Activated gamma-delta T cell (primary cell): Measurements from ENCODE around the gene ZBTB46.
A peak's percentile ranks its signal among the peaks of the same experiment; 100 is the strongest.
"Not testable (repeated sequence)": the region's sequence is repeated elsewhere in the genome, so short reads cannot be mapped to it uniquely, and the experiment has no call there.

ENCODE experiments used
- DNase-seq: peaks from one replicate; lab custom pipeline; 2025; lab: John Stamatoyannopoulos, UW
- total RNA-seq, 2 donors: gene quantifications; one replicate each; lab custom pipeline; 2026; lab: John Stamatoyannopoulos, UW

ZBTB46 gene
- 1.8 to 9.1 reads per million in 2 donors for total RNA-seq

DNA sequence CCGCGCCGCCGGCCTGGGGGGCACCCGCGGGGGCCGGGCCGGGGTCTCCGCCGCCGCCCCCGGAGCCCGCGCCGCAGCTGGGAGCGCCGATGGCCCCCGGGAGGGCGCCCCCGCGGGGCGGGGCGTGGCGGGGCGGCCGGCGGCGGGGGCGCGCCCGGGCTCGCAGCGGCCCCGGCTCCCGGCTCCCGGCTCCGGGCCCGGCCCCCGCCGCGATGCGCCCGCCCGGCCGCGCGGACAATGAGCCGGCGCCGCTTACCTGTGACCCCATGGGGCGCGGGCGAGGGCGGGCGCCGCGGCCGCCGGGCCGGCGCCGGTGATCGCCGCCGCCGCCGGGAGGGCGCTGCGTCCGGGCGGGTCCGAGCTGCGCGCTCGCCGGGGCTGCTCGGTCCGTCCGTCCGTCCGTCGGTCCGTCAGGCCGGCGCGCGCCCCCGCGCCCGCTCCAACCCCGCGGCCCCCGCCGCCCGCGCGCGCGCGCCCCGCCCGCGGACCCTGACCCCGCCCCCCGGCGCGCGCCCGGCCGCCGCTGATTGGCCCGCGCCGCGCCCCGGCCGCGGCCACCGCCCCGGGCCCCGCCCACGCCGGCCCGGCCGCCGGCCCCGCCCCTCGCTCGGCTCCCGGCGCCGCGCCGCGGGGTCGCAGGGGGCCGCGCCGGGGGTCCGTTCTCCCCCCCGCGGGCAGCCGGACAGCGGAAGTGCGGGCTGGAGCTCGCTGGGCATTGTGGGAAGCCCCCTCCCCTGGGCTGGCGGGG, at the start of gene ZBTB46:
Gene ZBTB46 (minus strand): TSS at position 424 of the 748 bp plus-strand sequence. CDS start 40,507 bp downstream, outside the sequence.
- DNase-seq, result no peak

- no peak for DNase-seq
Measured at GRCh38 chr20:63878899-63879663, 48.0 kb upstream of the ZBTB46 start.

DNA sequence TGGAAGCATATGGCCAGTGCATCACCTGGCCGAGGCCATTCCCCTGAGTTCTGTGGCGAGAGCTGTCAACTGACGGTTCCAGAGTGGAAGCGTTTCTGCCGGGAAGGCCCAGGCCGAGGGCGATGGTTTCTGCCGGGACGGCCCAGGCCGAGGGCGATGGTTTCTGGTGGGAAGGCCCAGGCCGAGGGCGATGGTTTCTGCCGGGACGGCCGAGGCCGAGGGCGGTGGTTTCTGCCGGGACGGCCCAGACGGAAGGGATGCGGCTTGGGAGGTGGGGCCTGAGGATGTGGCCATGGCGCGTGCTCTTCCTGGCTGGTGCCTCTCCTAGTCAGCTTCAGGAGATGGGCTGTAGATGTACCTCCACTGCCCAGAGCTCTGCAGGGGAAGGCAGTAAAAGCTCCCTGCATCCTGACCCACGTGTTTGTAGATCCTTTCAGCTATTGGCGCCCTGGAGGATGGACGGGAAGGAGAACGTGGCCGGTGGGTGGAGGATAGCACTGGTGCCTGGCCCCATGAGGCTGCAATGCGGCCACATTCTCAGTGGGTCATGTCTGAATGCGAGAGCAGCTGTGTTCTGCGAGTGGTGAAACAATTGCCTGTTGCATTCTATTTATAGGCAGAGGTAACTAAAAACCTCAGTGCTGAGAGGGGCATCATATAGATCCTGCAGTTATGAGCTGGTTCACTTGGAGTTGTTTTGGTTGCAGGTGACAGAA, 46.8 kb upstream of the ZBTB46 start:
- DNase-seq, result no peak

DNA sequence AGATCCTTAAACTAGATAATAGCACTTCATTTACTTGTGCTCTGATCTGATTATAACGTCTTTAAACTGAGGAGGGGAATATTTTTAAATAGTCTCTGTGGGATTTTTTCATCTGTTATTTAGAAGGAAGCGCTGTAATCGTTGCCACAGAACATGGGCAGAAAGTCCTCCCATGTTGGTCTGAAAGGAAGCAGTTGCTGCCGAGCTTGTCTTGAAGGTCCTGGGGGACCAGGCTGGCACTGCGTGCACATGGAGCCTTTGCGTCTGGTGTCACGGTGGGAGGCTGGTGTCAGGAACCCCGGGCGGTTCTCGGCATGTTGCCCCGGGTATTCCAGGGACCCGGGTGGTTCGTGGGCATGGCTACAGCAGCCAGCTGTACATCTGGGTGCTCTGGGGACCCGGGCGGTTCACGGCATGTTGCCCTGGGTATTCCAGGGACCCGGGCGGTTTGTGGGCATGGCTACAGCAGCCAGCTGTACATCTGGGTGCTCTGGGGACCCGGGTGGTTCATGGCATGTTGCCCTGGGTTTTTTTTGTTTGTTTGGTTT, 45.5 kb upstream of the ZBTB46 start:
- no peak for DNase-seq

GRCh38 chr20:63874241-63874640, 43.2 kb upstream of the ZBTB46 start:
- DNase-seq, result not testable (repeated sequence)

DNA sequence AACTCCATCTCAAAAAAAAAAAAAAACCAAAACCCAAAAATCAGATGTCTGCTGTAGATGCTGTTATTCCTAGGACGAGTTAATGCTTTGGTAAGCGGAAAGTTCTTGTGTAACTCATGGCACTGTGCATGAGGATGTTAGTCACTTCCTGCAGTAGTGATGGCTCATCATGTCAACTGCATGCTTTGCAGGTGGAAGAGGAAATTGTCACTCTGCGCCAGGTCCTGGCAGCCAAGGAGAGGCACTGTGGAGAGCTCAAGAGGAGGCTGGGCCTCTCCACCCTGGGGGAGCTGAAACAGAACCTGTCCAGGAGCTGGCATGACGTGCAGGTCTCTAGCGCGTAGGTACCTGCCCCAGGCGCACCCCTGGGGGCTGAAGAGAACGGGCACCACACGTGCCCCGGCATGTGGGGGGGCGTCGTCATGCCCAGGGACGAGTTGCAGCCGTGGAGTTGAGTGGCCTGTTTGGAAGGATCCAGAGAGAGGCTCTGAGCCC, 42.5 kb upstream of the ZBTB46 start:
- no peak for DNase-seq

GRCh38 chr20:63868264-63868663, 37.2 kb upstream of the ZBTB46 start:
- no peak for DNase-seq

- not testable (repeated sequence) for DNase-seq
Measured at GRCh38 chr20:63867042-63867441, 36.0 kb upstream of the ZBTB46 start.

DNA sequence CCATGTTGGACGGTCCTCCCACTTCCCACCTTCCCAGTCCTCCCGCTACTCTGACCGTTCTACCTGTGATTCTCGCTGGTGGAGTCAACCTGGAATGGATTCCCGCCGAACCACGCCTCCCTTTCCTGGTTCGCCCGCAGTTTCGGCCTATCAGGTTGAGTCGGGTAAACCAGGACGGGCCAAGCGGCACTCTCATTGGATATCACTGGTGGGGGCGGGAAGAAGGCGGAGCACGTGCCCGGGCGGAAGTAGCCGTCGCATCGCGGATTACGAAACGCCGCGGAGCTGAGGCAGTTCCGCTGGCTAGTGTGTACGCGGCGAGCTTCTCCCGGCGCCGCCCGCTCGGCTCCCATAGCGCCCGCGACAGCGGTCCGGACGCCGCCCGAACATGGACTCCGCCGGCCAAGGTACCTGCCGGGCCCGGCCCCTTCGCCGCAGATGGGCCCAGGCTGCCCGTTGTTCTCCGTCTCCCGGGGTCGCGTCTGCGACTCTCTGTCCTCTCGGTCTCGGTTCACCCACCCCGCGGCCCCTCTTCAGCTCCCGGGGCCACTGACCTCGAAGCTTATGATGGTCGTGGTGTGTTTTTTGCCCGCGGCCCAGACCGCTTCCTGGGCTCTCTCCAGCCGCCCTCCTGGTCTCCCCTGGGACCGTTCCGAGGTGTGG, 34.0 kb upstream of the ZBTB46 start, which contains the start of gene TPD52L2:
Gene TPD52L2 (plus strand): TSS at position 293 of the 663 bp plus-strand sequence. CDS start 96 bp downstream, at position 389.
- DNase-seq, result peak; percentile 84

DNA sequence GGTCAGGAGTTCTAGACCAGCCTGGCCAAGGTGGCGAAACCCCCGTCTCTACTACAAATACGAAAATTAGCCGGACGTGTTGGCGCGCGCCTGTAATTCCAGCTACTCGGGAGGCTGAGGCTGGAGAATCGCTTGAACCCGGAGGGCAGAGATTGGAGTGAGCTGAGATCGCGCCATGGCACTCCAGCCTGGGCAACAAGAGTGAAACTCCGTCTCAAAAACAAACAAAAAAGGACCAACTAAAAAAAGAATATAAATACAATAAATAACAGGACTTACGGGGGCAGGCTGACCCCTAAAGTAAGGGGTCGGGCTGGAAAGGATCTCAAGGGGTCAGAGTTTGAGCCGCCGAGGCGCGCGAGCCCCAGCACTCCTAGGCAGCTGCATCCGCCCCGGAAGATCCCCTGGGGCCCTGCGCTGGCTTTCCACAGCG, 33.5 kb upstream of the ZBTB46 start:
- no peak for DNase-seq

GRCh38 chr20:63863798-63864544, 32.9 kb upstream of the ZBTB46 start:
- peak; percentile 67 for DNase-seq

DNA sequence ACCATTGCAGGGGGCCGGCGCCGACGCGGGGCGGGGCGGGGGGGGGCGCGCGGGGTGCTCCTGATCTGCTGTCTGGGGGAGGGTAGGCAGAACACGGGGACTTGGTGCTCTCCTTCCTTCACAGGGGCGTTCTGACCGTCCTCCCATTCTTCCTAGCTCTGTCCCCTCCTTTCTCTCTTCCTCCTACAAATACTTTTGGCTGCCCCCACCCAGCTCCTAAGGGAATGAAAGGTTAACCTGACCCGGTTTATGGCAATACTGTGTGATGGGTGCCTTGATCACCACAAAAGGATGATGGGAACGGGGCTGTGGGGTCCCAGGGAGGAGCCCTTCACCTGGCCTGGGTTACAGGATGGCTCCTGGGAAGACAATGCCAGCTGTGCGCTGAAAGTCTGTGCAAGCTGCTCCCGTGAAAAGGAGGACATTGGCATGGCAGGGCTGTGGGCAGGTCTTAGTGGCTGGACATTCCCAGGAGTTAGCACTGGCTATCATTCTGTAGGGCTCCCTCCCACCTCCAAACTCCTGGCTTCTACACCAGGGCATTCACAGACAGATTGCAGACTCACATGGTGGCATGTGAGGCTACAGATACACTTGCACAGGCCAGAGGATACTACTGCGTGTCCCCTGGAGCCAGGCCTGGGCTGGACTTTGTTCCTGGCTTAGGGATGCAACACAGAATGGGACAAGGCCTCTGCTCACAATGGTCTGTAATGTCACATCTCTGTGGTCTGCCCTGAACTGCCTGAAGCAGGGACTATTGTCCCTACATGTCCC, 32.1 kb upstream of the ZBTB46 start:
- DNase-seq, result no peak

- DNase-seq, result no peak
Measured at GRCh38 chr20:63861981-63862901, 31.2 kb upstream of the ZBTB46 start.

GRCh38 chr20:63861365-63861934, 30.4 kb upstream of the ZBTB46 start, which contains the start of gene ABHD16B:
ABHD16B (plus strand) TSS chr20:63861498; CDS start chr20:63861541, 43 bp downstream.
- no peak for DNase-seq

- DNase-seq, result no peak
Measured at GRCh38 chr20:63860325-63861051, 29.4 kb upstream of the ZBTB46 start.

- no peak for DNase-seq
Measured at GRCh38 chr20:63859166-63859699, 28.2 kb upstream of the ZBTB46 start.
